NCI-H2171 treated with DMSO at 0.1 percent for 48 hours (cell line): ENCODE data around the gene NPIPA3.
"Not testable (repeated sequence)": the region's sequence is repeated elsewhere in the genome, so short reads cannot be mapped to it uniquely, and the experiment has no call there.

Experiments
- DNase-seq: peaks from one replicate; lab custom pipeline; 2025; lab: John Stamatoyannopoulos, UW

NPIPA3 gene

GRCh38 chr16:14703156-14704011, at the start of gene NPIPA3:
TSS of gene NPIPA3 (plus strand) at chr16:14703411. CDS start at chr16:14708944, 5,533 bp downstream.
- DNase-seq = not testable (repeated sequence)

- no peak for DNase-seq
Observed at GRCh38 chr16:14658063-14658462, 45.1 kb upstream of the NPIPA3 start.

GRCh38 chr16:14667347-14668266, 35.6 kb upstream of the NPIPA3 start:
- no peak for DNase-seq

GRCh38 chr16:14668556-14669223, 34.5 kb upstream of the NPIPA3 start:
- no peak for DNase-seq

GRCh38 chr16:14669776-14670175, 33.4 kb upstream of the NPIPA3 start:
- DNase-seq = no peak

GRCh38 chr16:14672403-14672971, 30.7 kb upstream of the NPIPA3 start:
- no peak for DNase-seq

- no peak for DNase-seq
Observed at GRCh38 chr16:14676633-14677032, 26.6 kb upstream of the NPIPA3 start.

- DNase-seq = no peak
Observed at GRCh38 chr16:14677627-14678026, 25.6 kb upstream of the NPIPA3 start.

- DNase-seq = no peak
Observed at GRCh38 chr16:14678748-14679497, 24.3 kb upstream of the NPIPA3 start.

GRCh38 chr16:14680396-14680795, 22.8 kb upstream of the NPIPA3 start:
- DNase-seq = not testable (repeated sequence)

- no peak for DNase-seq
Observed at GRCh38 chr16:14681115-14681514, 22.1 kb upstream of the NPIPA3 start.

- DNase-seq = no peak
Observed at GRCh38 chr16:14682121-14682520, 21.1 kb upstream of the NPIPA3 start.

GRCh38 chr16:14685870-14686793, 17.1 kb upstream of the NPIPA3 start:
- DNase-seq = not testable (repeated sequence)

GRCh38 chr16:14694129-14694528, 9.1 kb upstream of the NPIPA3 start, which contains the start of gene PLA2G10:
TSS of gene PLA2G10 (minus strand) at chr16:14694308. CDS start at chr16:14694229, 79 bp downstream.
- DNase-seq = not testable (repeated sequence)

- DNase-seq = not testable (repeated sequence)
Observed at GRCh38 chr16:14701859-14702258, 1.4 kb upstream of the NPIPA3 start.

- not testable (repeated sequence) for DNase-seq
Observed at GRCh38 chr16:14702672-14703071, 539 bp upstream of the NPIPA3 start.

GRCh38 chr16:14733233-14733632, 30.0 kb downstream of the NPIPA3 start:
- DNase-seq = not testable (repeated sequence)

GRCh38 chr16:14740832-14741385, 37.7 kb downstream of the NPIPA3 start:
- not testable (repeated sequence) for DNase-seq

- not testable (repeated sequence) for DNase-seq
Observed at GRCh38 chr16:14741794-14742193, 38.6 kb downstream of the NPIPA3 start.
